ENCODE data around the gene ZNF497. TPM values are rescaled to one million over a fixed set of nuclear protein-coding genes. Genes with fewer than 3 reads are reported as not detected.
"Not testable (repeated sequence)": the region's sequence is repeated elsewhere in the genome, so short reads cannot be mapped to it uniquely, and the experiment has no call there.

Gene ZNF497
- total RNA-seq, 1 donor from 2014 or later, result 0.79 TPM

DNA sequence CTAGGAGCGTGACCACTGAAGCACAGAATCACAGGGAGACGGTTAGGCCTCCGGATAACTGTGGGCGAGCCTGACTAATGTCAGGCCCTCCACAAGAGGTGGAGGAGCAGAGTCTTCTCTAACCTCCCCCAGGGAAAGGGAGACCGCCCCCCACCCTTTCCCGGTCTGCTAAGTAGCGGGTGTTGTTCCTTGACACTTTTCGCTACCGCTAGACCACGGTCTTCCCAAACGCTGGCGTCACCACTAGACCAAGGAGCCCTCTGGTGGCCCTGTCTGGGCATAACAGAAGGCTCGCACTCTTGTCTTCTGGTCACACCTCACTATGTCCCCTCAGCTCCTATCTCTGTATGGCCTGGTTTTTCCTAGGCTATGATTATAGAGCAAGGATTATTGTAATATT, 51.9 kb downstream of the ZNF497 start:
- H3K27me3 Mint-ChIP-seq; intact Hi-C loops (cut with micrococcal nuclease); H3K27ac Mint-ChIP-seq; H3K4me3 Mint-ChIP-seq: not testable (repeated sequence)
- Mint-ChIP-seq H3K9me3 (peaks cover 17% of the 10 kb centered on the region), H3K4me1 (peaks cover 26% of the 10 kb centered on the region), H3K36me3 (ENCODE audit: low read depth) (peaks cover 89% of the 10 kb centered on the region)
- DNase-seq, result peak; percentile 67

- DNase-seq, result no peak
- H3K36me3 Mint-ChIP-seq (ENCODE audit: low read depth), result peaks cover 85% of the 10 kb centered on the region
- H3K9me3 Mint-ChIP-seq, result peaks cover 18% of the 10 kb centered on the region
- no peak overlapping the region for H3K4me3 Mint-ChIP-seq
- intact Hi-C loops (cut with micrococcal nuclease), result loop anchor here (5.0 kb wide), 1 partner anchor 100 kb away; the partner anchor contains the start of gene ZNF584
- H3K4me1 Mint-ChIP-seq, result peaks cover 37% of the 10 kb centered on the region
- no peak overlapping the region for H3K27ac Mint-ChIP-seq
- no peaks in the 10 kb centered on the region for H3K27me3 Mint-ChIP-seq
These were observed 54.8 kb downstream of the ZNF497 start for GRCh38 chr19:58307736-58308135.

- Mint-ChIP-seq H3K4me3 (peak overlapping the region; percentile 90), H3K36me3 (ENCODE audit: low read depth) (peaks cover 86% of the 10 kb centered on the region), H3K27ac (peak overlapping the region; percentile 96), H3K27me3 (no peaks in the 10 kb centered on the region), H3K4me1 (peaks cover 35% of the 10 kb centered on the region), H3K9me3 (peaks cover 20% of the 10 kb centered on the region)
- peak; percentile 71 for DNase-seq
- intact Hi-C loops (cut with micrococcal nuclease), result loop anchor here (1.0 to 5.0 kb wide), 10 partner anchors 21 to 1066 kb away; partner anchors contain the start of genes MZF1, ZNF132, ZNF274 and ZNF446
These were observed 56.6 kb downstream of the ZNF497 start for GRCh38 chr19:58305932-58306323.

- H3K4me3 Mint-ChIP-seq, result peak within 1 kb of the TSS; percentile 90
- no peaks in the 10 kb centered on the region for H3K27me3 Mint-ChIP-seq
- intact Hi-C loops (cut with micrococcal nuclease), result loop anchor here (1.0 to 5.0 kb wide), 10 partner anchors 22 to 1065 kb away; partner anchors contain the start of genes MZF1, ZNF132, ZNF274 and ZNF446
- peaks cover 86% of the 10 kb centered on the region for H3K36me3 Mint-ChIP-seq (ENCODE audit: low read depth)
- peak within 1 kb of the TSS; percentile 96 for H3K27ac Mint-ChIP-seq
- H3K9me3 Mint-ChIP-seq, result peaks cover 23% of the 10 kb centered on the region
- DNase-seq, result peak; percentile 98
- H3K4me1 Mint-ChIP-seq, result peaks cover 35% of the 10 kb centered on the region
These were observed 57.3 kb downstream of the ZNF497 start, which contains the start of gene ERVK3-1 for GRCh38 chr19:58305065-58305931. TSS of gene ERVK3-1 (plus strand) at chr19:58305377. CDS start at chr19:58312169, 6,792 bp downstream.

DNA sequence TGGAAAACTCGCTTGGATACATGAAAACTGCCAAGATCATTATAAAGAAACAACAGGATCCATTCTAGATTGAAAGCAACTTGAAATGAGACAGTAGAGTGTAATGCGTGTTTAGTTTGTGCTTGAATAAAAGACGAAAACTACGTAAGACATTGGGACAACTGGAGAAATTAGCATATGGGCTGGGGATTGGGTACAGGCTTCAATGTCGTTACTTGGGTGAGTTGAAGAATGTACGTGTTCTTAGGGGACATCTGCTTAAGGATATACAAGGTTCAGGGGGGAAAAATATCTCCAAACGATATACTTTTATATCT, 57.8 kb downstream of the ZNF497 start:
- Mint-ChIP-seq H3K27ac (peak overlapping the region; percentile 96), H3K4me1 (peaks cover 35% of the 10 kb centered on the region), H3K27me3 (no peaks in the 10 kb centered on the region), H3K36me3 (ENCODE audit: low read depth) (peaks cover 86% of the 10 kb centered on the region), H3K4me3 (peak overlapping the region; percentile 90), H3K9me3 (peaks cover 23% of the 10 kb centered on the region)
- intact Hi-C loops (cut with micrococcal nuclease), result loop anchor here (1.0 to 5.0 kb wide), 10 partner anchors 23 to 1064 kb away; partner anchors contain the start of genes MZF1, ZNF132, ZNF274 and ZNF446
- DNase-seq, result no peak

Other genes with a start within 250 kb of the ZNF497 start
- 1.4 and 2.1 TPM in 2 replicates for gene ZNF329, start 212.0 kb downstream of the ZNF497 start, total RNA-seq
- gene ZNF274, start 179.7 kb downstream of the ZNF497 start, total RNA-seq, result 19.4 and 19.8 TPM in 2 replicates
- 52.9 and 55.5 TPM in 2 replicates for gene ZNF544, start 133.8 kb downstream of the ZNF497 start, total RNA-seq
- gene ZNF8, start 83.8 kb downstream of the ZNF497 start, total RNA-seq, result 4.8 and 5.1 TPM in 2 replicates
- gene ERVK3-1, start 57.4 kb downstream of the ZNF497 start, total RNA-seq, result 75.2 and 80.7 TPM in 2 replicates
- gene ZSCAN22, start 35.8 kb downstream of the ZNF497 start, total RNA-seq, result 4.2 and 4.6 TPM in 2 replicates
- gene A1BG, start 9.3 kb downstream of the ZNF497 start, total RNA-seq, result 7.6 and 7.7 TPM in 2 replicates
- gene ZNF837, start 18.3 kb upstream of the ZNF497 start, total RNA-seq, result 0.89 and 1.1 TPM in 2 replicates
- 1,286 and 1,288 TPM in 2 replicates for gene RPS5, start 24.5 kb upstream of the ZNF497 start, total RNA-seq
- gene RNF225, start 32.9 kb upstream of the ZNF497 start, total RNA-seq, result 0.54 and 1.1 TPM in 2 replicates
- 17.4 and 17.7 TPM in 2 replicates for gene ZNF584, start 45.9 kb upstream of the ZNF497 start, total RNA-seq
- 3.6 and 3.8 TPM in 2 replicates for gene ZNF132, start 77.4 kb upstream of the ZNF497 start, total RNA-seq
- gene ZNF324B, start 88.9 kb upstream of the ZNF497 start, total RNA-seq, result 14.4 and 15.2 TPM in 2 replicates
- gene ZNF324, start 104.3 kb upstream of the ZNF497 start, total RNA-seq, result 13.6 and 14.7 TPM in 2 replicates
- gene ZNF446, start 113.6 kb upstream of the ZNF497 start, total RNA-seq, result 6.3 and 6.8 TPM in 2 replicates
- gene SLC27A5, start 149.2 kb upstream of the ZNF497 start, total RNA-seq, result 24.6 and 27.0 TPM in 2 replicates
- 16.8 and 17.5 TPM in 2 replicates for gene ZBTB45, start 157.1 kb upstream of the ZNF497 start, total RNA-seq
- gene TRIM28, start 181.3 kb upstream of the ZNF497 start, total RNA-seq, result 689 and 698 TPM in 2 replicates
- gene CHMP2A, start 192.4 kb upstream of the ZNF497 start, total RNA-seq, result 108 and 114 TPM in 2 replicates
- 161 and 175 TPM in 2 replicates for gene UBE2M, start 195.9 kb upstream of the ZNF497 start, total RNA-seq
- 21.6 and 23.7 TPM in 2 replicates for gene MZF1, start 210.6 kb upstream of the ZNF497 start, total RNA-seq

Data from activated CD4-positive, alpha-beta T cell treated with anti-CD3 and anti-CD28 coated beads, Interleukin-2, amount 10 ng/mL, durations not matched to agents 24 days and 14 days (primary cell).